Measurements from ENCODE around the gene DRD2.

Gene DRD2

DNA sequence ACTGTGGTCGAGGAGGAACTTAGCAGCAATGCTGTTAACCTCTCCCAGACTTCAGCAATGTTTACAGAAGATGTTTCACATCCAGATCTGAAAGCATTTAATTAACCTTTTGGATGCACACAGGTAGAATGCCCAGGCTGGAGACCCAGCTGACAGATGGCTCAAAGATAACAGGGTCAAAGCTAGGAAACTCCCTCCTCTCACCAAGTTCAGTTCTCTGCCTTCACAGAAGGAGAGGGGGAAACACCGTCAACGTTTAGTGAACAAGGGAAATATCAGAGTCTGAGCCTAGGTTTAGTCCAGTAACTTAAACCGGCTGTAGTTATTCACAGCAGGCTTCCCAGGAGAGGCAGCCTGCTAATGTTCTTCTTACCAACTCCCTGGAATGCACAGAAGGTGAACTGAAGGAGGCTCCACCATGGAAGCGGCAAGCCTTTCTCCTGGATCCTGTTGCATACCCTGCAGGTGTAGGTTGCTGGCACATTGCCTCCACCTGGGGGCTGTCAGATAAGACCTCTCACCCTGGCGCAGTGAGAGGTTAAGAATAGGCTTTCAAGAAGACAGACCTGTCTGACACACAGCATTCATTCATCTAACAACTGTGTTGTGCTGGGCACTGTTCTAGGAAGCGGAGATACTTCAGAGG lies 111.1 kb downstream of the DRD2 start:
- DNase-seq = no peak

DNA sequence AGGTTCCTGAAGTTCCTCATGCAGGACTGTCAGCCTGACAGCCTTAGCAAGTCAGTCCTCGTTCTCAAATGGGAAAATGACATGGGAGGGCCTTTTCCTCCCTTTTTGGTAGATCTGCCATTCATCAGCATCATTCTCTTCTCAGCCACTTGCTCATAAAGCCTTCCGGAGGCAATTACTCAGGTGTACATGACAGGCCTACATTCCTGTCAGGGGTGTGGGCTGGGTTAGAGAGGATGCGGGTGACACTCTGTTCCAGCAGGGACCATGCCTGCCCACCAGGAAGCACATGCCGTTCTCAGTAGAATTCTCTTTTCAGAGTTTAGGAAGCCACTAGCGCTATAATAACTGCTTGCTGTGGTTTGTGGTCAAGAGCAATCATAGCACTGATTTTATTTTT lies 111.8 kb downstream of the DRD2 start:
- DNase-seq = no peak
